ENCODE measurements around the gene STAB2.

STAB2 gene

GRCh38 chr12:103583008-103583407 is 4.1 kb upstream of the STAB2 start:
- no peak for DNase-seq

GRCh38 chr12:103586132-103586531 is 941 bp upstream of the STAB2 start:
- no peak for DNase-seq

- no peak for DNase-seq
These were observed 1.6 kb downstream of the STAB2 start for GRCh38 chr12:103588680-103589079.

DNA sequence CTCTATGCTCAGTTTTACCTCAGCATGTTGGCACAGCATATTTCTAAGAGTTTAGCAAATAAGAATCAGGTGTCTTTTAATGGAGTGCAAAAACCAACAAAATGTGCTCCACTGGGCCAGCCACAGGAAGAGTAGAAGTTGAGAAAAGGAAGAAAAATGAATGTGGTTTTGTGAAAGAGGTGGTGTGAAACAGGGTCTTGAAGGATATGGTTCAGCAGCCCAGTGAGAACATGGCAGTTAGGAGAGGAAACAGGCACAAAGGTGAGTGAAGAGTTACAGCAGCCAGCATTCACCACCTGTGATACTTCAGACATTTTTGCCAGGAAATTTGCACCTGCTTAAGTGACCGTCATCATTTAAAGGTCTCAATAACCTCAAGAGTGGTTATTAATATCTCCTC is 2.4 kb downstream of the STAB2 start:
- no peak for DNase-seq

DNA sequence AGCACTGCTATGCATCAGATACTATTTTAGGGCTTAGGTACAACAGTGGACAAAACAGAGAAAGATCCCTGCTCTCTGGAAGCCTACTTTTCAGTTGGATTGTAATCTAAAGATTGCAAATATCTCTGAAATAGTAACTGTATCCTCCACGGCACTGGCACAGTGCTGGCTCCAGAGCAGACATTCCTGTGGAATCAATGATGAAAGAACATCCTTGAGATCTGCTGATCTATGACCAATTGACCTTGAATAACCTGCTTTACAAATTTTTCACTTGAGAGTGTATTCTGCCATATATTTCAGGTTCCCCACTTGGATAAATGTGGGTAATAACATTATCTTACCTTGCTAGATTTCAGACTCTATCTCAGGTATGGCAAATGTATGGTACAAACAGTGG is 3.2 kb downstream of the STAB2 start:
- no peak for DNase-seq

DNA sequence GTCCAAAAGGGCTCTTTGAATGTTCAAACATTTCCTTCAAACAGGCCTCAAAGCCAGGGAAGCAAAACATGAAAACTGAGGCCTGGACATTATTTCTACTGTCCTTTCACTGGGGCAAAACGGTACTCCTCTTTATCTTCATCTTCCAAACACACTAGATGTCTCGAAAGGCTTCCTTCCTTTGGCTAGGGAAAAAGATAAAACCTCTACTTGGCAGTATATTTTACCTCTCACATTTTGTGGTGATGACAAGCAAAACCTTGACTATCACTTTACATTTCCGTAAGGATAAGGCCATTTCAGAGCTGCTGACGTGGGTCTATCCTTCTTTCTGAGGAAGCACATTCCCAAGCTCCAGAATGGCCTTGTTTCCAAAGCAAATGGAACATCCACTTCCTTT is 9.9 kb downstream of the STAB2 start:
- DNase-seq: no peak

- no peak for DNase-seq
These were observed 12.2 kb downstream of the STAB2 start for GRCh38 chr12:103599274-103599673.

DNA sequence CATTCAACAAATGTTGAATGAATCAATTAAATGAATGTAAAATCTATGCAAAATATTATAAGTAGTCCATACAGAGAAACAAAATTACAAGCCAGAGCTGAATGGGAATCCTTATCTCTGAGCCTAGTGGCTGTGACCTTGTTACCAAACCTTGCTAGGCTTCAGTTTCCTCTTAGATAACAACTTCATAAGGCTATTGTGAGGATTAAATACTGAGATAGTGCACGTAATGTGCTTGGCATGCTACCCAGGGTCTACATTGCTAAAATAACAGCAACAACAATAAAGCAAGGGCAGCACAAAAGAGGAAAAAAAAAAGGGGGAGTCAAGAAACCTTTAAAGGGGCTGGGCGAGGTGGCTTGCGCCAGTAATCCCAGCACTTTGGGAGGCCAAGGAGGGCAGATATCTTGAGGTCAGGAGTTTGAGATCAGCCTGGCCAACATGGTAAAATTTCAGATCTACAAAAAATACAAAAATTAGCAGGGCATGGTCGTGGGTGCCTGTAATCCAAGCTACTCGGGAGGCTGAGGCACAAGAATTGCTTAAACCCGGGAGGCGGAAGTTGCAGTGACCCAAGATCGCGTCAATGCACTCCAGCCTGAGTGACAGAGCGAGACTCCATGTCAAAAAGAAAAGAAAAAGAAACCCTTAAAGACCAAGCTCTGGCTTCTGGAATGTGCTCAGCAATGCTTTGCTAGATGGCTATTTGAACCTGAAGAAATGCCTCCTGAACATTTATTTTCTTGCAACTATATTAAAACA is 14.1 kb downstream of the STAB2 start:
- DNase-seq: no peak

DNA sequence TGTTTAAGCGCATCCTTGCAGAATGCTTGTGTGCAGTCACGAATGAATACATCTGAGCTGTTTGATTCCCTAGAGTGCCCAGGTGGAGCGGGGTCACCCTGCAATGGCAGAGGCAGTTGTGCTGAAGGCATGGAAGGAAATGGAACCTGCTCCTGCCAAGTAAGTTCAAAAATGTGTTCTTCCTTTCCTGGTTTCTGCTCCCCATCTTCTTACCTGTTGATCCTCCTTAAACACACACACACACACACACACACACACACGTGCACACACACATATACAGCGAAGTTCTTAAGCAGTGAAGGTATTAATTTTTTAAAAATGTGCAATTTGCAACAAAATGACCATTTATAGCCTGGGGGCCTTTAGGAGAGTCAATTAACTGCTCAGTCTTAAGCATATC is 33.3 kb downstream of the STAB2 start:
- DNase-seq: no peak

GRCh38 chr12:103623716-103624115 is 36.6 kb downstream of the STAB2 start:
- DNase-seq: no peak

DNA sequence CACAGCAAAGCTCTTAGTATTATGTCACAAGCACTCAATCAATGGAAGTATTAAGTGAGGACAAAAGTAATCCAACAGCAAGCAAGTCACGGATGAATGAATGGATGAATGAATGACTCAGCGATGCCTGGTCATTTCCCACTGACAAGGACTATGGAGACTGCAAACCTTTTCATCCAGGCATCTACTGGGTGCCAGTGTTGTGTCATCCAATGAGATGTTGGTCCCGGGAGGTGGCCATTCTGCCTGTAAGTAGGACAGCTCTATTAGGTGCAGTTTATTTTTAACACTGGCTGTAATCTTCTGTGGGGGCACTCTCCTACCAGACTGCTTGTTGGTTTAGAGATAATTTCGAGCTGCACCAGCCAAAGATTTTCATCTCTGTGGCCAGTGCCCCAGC is 39.4 kb downstream of the STAB2 start:
- DNase-seq: no peak

DNA sequence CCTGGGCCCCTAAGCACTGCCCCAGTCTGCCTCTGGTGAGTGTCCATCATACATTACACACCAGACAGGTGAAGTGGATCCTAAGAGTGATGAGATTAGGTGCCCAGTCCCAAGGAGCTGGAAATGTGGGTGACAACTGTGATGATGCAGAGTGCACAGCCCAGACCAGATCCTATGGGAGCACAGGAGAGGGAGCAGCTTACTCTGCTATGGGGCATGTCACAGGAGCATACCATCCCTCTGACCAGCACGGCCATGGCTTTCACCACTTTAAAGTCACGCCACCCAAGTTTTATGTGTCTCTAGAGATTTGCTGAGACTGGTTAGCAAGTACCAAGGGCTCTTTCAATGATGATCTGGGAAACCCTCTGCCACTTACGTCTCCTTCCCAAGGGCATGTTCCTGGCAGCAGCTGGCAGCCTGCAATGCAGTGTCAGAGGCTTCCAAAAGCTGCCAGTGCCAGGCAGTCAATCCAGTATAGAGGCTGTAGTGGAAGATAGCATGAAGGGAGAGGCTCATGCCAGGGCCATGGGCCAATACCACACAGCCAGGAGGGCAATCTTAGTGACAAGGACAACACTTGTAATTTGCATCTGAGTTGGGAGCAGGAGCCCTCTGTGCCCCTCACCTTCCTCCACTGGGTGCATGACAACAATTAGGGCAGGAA is 40.2 kb downstream of the STAB2 start:
- DNase-seq: no peak

DNA sequence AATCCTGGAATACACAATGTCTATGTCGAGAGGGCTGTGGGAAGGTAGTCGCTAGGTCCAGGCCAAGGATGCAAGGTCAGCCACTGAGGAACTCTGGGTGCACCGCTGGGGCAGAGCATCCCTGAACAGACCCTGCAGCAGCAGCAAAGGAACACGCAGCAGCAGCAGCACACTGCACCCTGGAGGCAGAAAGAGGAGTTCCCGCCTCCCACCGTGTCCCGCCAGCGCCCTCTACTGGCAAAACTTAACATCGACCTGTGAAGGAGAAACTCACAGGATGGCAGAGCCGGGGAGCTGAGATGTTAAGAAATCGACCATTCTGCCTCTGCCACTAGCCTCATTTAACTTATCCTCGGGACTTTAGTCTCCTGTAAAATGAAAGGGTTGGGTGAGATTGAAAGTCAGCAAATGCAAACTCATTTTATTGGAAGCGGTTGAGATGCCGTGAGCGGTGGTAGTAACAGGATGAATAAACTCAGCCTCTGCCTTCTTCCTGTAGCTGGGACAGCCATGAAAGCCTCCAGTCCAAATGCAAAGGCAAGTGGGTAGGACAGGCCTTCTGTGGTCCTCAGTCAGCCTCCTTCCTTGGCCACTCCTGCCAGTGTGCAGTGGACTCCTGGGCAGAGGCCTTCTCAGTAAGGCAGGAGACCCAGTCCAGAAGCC is 45.6 kb downstream of the STAB2 start:
- peak; percentile 26 for DNase-seq

DNA sequence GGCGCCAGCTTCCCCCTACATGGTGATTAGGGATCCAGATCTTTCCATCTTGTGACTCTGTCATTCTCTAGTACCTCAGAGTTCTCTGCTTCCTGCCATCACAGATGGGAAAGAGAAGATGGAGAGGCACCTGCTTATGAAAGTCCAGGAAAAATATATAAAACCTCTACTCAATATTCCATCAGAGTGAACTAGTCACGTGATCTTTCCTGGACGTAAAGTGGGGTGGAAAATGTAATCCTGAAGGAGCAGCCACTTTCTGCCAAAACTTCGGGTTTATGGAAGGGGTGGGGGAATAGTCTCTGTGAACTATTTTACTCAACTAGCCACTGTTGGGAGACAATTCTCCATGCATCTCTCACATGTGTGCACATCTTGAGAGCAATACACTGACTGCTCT is 47.7 kb downstream of the STAB2 start:
- DNase-seq: no peak

DNA sequence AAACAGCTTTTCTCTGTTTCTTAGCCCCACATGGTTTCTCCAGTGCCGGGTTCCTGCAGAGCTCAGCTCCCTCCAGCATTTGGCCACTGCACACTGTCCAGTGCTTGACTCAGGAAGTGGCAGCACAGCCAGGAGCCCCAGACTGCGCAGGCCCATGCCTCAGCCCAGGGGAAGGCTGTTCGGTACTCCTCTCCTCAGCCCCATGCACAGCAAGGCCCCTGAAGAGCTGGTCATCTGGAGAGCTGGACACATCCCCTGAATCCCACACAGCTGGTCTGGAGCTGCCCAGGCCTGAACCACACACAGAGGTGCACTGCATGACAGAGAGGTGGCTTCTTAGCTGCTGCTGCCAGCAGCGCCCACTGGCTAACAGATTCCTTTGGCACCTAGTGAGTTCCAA is 48.3 kb downstream of the STAB2 start:
- no peak for DNase-seq

DNA sequence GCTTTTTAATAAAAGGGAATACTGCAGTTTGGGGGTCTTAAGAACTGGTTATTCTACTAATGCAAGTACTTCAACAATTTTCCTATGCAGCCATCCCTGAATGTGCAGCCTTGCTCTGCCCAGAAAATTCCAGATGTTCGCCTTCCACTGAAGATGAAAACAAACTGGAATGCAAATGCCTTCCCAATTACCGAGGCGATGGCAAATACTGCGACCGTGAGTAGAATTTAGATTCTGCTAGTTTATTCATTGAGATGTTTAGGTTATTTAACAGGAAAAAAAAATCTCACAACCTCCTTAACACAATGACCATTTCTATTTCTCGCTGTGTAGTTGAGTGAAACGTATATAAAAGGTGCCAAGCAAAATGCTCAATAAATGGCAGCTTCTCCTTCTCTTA is 49.9 kb downstream of the STAB2 start:
- no peak for DNase-seq

- DNase-seq: no peak
These were observed 50.4 kb downstream of the STAB2 start for GRCh38 chr12:103637429-103637828.

DNA sequence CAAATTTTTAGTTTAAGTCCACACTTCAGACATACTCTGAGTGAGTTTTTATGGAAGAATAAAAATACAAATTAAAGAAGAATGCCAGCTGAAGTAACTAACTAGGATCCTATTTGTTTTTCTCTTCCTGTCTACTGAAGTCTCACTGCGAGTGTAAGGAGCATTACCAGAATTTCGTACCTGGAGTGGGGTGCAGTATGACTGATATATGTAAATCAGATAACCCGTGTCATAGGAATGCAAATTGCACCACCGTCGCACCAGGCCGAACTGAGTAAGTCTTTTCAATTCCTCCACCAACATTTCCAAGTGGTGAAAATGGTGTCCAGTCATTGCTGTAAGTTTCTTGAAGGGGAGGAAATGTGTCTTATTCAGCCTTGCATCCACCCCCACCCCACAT is 52.9 kb downstream of the STAB2 start:
- DNase-seq: no peak

- DNase-seq: no peak
These were observed 53.3 kb downstream of the STAB2 start for GRCh38 chr12:103640410-103640809.

DNA sequence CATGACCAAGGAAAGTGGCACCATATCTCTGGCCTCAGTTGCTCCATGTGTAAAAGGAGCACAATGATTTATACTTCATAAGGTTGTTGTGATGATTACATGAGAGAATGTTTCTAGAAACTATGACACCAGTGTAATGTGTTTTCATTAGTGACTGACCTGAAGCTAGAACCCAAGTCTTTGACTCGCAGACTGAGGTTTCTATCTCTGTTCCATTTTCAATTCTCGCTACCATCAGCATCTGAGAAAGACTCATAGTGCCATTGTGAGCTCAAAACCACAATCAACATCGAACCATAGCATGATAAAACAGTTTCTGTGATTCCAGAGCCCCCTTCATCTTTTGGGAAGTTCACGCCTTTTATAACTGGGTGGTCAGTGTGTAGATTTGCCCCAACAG is 53.8 kb downstream of the STAB2 start:
- DNase-seq: no peak

DNA sequence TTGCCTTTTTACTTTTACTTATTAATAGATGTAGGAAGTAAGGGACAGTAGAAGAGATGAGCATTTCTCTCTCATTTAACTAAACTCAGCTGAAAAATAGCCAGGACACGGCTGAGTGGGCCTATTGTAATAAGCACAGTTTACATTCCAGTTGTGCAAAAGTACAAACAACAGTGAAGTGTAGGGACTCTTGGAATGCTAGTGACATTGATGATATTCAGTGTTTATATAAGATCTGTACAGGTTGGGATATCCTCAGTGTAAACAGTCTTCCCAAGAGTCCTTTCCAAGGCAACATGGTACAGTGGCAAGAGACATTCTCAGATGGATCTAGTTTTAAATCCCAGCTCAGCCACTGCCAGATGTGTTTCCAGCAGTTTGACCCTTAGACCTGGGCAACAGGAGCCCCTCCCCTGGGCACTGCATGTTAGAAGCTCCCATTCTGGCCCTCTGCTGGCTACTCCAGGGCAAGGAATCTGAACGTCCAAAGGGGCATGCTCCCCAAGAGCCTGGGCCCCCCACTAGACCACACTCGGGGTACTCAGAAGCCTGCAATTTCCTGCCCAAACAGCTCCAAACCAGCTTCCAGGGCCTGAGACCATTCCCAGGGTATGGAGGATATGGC is 55.3 kb downstream of the STAB2 start:
- DNase-seq: no peak

DNA sequence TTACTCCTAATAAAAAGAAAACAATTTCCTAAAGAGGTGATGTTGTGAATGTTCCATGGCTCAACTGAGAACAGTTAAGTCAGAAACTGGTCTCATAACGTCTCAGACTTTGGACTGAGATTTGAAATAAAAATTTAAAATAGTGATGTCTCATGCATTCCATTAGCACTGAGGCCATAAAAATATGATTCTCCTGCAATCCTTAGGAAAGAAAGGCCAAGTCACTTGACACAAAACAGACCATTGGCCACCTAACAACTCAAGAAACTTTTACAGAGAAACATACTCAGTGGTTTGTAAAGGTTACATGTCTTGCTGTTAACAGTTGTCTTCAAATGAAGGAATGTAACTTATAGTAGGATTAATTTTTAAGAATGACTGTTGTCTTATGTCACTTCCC is 58.1 kb downstream of the STAB2 start:
- DNase-seq: no peak

GRCh38 chr12:103647267-103647666 is 60.2 kb downstream of the STAB2 start:
- no peak for DNase-seq

GRCh38 chr12:103652808-103653207 is 65.7 kb downstream of the STAB2 start:
- DNase-seq: no peak
